GM18858 (cell line): ENCODE results near the gene TCEAL7.
A peak's percentile ranks its signal among the peaks of the same experiment; 100 is the strongest.
"Not testable (repeated sequence)": the region's sequence is repeated elsewhere in the genome, so short reads cannot be mapped to it uniquely, and the experiment has no call there.

Source experiments
- ATAC-seq: cut with Tn5 transposase; IDR thresholded peaks from one replicate; pipeline ENCODE4 v1.9.1; 2021; ENCODE audit not compliant: unreplicated experiment

TCEAL7 gene, protein sequence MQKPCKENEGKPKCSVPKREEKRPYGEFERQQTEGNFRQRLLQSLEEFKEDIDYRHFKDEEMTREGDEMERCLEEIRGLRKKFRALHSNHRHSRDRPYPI

DNA sequence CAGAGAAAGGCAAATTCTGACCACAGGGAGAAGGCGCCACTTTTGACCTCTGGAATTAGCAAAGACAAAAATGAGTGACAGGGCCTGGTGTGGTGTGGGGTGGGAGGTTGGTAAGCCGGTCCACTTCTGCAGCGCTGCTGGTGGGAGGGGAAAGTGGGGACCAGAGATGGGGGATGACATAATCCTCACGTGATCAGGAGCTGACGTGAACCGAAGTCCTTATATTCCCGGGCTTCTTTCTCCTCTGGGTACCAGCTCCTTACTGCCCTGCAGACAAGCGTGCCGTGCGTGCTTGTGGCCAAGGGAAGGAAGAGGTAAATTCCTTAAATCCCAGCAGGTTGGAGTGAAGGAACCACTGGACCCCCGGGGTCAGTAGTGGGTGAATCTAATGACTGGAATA is at the start of gene TCEAL7:
Gene TCEAL7 (plus strand): TSS at position 249 of the 400 bp plus-strand sequence. CDS start 1,165 bp downstream, outside the sequence.
- ATAC-seq, result no peak

DNA sequence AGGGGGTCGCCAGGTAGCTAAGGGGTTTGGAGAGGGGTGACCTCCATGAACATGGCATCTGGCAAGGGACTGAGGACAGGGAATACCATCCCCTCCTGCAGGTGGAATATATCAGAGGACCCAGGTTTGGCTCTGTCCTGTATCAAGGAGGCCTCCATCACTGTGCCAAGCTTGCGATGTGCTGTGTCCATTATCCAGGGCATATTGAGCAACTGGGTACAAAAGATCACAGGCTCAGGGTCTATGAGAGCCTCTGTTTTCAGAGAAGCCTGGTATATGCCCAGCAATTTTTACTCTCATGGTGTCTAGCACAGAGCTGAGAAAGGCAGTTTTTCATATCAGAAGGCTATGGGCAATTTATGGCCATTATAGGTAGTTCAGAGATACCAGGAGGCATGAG is 36.9 kb upstream of the TCEAL7 start:
- ATAC-seq, result no peak

DNA sequence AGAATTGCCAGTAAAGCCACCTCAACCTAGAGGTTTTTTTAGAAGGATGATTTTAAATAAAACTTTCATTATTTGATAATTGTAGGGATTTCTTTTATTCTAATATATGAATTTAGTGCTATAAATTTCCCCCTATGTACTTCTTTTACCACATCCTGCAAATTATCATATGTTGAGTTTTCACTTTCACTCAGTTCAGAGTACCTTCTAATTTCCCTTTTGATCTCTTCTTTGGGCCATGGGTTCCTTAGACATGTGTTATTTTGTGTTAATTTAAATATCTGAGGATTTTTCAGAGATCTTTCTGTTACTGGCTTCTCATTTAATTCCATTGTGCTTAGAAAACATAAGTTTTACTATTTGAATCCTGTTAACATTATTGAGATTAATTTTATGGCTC is 25.3 kb upstream of the TCEAL7 start:
- ATAC-seq, result no peak

DNA sequence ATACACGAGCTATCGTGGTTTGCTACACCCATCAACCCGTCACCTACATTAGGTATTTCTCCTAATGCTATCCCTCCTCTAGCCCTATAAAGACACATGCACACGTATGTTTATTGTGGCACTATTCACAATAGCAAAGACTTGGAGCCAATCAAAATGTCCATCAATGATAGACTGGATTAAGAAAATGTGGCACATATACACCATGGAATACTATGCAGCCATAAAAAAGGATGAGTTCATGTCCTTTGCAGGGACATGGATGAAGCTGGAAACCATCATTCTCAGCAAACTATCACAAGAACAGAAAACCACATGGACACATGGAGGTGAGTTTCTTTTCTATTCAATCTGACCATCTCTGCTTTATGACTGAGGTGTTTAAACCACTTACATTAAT is 24.4 kb upstream of the TCEAL7 start:
- not testable (repeated sequence) for ATAC-seq

DNA sequence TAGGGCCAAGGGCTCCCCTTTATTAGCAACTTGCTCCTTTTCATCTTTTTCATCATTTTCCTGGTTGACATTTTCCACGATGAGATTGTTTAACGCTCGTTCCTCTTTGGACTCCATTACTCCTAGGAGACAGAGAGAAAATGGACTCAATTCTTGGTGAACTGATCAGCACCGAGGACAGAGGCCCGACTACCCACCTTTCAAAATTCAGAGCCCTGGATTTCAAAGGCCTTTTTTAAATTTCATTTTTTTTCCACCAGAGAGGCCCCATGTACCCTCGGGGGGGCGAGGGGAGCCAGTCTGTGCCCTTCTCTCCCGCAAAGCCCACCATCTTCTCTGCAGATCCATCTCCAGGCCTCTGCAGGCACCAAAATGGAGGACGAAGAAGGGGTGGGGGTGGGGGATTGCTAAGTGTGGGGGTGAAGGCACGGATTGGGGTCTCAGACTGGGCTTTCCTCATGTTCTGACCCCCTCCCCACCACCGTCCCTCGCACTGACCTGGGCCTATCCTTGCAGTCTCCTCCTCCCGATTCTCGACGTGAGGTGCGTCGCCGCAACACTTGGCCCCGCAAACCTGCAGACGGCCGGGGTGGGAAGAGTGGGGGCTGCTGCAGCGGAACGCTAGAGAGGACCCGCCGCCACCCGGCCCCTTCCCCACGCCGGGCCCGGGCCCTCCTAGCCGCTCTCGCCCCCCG is 20.0 kb upstream of the TCEAL7 start:
- no peak for ATAC-seq

DNA sequence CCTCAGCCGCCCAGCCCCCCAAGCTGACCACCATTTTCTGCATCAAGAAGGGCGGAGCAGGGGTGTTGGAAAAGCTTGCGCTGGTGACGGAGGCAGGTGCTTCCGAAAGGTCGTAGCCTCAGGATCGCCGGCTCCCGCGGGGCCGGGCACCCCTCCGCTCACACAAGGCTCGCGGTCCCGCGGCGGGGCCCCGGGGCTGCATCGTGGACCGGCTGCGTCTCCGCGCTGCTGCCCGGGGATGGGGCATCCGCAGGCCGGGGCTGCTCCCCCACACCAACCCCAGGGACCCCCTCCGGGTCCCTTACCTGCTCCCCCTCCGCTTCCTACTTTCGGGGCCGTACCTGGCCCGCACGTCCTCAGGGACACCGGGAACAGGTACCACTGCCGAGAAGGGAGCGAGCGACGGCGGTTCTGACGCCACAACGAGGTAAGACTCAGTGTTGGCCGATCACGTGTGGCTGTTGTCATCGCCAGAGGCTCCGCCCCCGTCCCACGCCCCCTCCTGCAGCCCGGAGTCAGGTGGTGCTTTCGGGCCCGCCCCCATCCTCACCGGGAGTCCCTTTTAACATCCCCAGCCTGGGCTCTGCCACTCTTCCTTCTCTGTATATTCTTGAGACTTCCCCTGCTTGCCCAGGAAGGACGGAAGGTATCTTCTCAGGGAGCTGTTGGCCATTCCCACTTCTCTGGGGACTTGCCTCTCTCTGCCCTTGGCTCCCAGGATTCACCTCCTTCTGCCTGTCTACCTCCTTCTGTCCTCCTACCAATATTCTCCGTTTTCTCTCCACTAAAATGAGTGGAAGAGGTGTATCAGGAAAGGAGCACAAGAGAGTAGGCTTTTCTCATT is 19.3 kb upstream of the TCEAL7 start, which contains the start of gene BEX2:
Gene BEX2 (minus strand): TSS at position 436 of the 844 bp plus-strand sequence. CDS start 1,014 bp downstream, outside the sequence.
- peak; percentile 90 for ATAC-seq

DNA sequence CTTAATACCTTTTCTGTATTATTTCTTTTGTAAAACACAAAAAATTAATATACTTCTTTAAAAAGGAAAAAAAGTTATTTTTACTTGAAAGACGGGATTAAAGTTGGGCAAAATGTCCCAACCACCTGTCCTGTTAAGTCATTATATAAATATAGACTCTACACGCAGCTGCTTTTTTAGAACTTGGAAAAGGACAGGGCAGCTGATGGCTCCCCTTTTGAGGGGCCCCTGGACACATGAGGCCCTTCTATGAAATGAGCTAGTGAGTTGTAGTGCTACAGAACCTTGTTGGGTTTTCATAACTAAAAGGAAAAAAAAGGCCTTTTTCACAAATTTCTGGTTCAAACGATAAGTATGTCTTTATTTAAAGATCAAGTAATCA is 18.6 kb upstream of the TCEAL7 start:
- ATAC-seq, result no peak

DNA sequence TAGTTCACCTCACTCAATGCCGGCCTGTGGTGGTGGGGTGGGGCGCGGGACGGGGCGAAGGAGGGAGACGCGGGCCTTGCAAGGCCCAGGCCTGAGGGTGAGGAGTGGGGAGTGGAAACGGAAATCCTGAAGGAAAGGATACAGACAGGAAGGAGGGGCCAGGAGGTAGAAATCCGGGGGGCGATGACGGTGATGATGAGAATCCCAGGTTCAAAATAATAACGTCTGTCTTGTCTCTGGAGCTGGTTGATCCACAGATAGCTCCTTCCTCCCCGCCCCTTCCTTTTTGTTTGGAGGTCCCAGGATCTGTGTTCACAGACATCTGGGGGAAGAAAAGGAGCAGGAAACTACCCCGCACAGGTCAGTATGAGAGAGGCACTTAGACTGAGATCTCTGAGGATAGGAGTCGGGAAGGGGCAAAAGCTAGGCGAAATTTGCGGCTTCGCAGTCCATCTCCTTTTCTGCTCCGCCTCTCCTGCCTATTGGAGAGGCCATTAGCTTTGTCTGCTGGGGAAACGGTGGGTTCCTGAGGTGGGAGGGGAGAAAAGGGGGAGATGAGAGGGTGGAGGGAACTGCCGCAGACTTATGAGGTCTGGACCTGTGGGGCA is 746 bp downstream of the TCEAL7 start:
- ATAC-seq, result no peak

DNA sequence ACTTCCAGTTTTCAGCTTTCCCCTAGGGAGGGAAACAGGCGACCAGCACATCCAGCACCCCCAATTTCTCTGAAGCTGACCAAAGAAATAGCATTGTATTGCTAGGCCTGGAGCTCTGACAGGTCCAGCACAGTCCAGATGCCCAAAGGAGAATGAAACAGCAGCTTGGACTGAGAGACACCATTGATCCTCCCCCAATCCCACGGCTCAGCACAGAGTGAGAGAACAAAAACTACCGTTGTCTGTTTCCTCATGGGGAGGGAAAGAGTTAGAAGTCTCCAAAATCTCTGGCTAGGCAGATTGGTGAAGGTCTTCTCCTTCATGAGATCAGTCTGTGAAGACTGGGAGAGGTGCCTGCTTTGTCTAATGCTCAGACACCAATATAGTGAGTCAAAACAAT is 8.6 kb downstream of the TCEAL7 start:
- no peak for ATAC-seq

DNA sequence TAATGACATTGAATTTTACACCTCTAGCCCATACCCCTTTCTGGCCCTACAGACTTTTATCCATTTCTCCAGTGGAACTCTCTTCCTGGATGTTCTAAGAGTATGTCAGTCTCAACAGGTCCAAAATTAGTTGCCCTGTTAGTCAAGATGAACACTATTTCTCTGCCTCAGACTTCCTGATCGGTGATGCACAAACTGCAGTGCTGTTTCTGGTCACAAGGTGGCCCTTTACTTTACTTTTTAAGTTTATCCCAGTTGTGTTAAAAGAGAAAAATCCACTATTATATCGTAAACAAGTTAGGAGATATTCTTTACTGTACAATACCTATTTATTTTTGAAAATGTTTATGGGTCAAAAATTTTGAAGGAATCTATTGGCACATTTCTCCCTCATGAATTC is 13.1 kb downstream of the TCEAL7 start:
- ATAC-seq, result peak; percentile 73

DNA sequence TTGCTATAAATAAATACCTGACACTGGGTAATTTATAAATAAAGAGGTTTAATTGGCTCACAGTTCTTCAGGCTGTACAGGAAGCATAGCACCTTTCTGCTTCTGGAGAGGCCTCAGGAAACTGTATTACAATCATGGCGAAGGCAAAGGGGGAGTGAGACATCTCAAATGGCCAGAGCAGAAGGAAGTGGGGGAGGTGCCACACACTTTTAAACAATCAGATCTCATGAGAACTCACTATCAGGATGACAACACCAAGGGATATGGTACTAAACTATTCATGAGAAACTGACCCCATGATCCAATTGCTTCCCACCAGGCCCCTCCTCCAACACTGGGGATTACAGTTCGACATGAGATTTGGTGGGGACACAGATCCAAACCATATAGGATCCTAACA is 14.6 kb downstream of the TCEAL7 start:
- no peak for ATAC-seq

DNA sequence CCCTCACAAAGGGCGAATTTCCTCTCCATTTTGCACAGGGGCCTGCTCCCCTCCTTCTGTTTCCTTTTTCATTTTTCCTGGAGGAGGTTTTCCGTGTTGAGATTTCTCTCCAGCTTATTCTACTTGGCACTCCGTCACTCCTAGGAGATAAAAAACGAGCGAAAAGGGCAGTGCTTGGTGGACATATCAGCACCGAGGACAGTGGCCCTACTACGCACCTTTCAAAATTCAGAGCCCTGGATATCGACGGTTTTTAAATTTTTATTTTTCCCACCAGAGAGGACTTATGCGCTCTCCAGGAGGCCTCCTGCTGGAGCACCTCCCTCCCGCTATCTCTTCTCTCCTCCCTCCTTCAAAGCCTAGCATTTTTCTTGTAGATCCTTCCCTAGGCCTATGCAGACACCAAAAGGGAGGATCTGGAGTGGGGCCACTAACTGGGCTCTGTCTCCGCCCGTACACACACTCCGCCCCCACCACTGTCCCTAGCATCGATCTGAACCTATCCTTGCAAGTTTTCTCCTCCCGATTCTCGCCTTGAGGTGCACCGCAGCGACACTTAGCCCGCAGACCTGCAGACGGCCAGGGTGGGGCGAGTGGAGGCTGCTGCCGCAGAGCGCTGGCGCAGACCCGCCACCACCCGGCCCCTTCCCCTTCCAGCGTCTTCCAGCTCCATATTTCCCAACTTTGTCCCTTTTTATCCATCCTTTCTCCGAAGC is 17.8 kb downstream of the TCEAL7 start:
- no peak for ATAC-seq

DNA sequence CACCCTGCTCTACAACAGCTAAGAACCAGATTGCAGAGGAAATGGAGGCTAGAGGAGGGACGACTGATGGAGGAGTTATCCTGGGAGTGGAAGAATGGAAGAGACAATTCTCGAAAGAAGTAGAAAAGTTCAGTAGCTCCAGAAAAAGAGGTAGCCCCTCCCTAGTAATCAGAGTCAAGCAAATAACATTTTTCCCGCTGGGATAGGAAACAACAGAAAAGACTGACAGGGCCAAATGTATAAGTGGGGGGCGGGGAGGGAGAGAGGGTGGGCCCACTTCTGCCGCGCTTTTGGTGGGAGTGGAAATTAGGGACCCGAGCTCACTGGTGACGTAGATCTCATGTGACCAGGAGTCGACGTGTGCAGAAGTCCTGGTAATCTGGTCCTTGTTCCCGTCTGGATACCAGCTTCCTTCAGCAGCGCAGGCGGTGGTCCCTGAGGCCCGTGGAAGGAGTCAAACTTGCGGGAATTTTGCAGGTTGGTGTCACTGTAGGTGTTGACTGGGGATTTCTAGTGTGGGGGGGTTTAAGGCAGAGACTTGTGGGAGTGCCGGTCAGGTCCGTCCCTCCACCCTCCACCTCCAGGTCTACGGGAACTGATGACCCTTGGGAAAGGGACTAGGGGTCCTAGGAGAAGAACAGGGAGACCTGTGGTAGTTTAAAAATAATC is 26.2 kb downstream of the TCEAL7 start, which contains the start of gene TCEAL9:
Gene TCEAL9 (plus strand): TSS at position 377 of the 669 bp plus-strand sequence. CDS start 1,179 bp downstream, outside the sequence.
- ATAC-seq, result no peak

DNA sequence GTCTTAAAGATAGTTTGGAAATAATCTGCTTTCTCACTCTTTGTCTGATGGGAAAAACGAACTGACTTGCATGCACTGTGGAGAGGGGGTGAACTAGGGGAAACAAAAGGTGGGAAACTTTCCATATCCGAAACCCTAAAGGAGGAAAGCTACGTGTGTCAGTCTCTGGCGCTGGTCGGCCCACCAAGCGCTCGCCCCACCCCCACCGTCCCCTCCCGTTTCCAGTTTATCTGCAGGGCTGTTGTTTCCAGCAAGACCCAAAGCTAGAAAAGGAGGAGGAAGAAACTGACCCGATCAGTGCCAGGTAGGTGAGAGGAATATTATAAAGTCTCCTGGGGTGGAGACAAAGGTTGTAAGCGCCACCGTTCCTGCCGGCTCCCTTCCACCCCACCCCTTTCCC is 26.8 kb downstream of the TCEAL7 start:
- ATAC-seq, result no peak

DNA sequence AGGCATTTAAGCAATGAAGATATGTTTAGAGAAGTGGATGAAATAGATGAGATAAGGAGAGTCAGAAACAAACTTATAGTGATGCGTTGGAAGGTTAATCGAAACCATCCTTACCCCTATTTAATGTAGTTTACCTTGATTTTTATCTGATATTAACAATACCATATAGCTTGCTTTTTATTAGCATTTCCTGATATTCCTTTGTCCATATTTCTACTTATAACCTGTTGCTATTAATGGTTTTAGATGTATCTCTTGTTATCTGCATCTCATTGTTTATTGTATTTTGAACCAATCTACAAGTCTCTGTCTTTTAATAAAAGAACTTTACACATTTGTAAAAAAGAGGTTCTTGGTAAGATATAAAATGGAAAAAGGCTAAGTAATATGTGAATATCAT is 27.8 kb downstream of the TCEAL7 start:
- ATAC-seq, result no peak

DNA sequence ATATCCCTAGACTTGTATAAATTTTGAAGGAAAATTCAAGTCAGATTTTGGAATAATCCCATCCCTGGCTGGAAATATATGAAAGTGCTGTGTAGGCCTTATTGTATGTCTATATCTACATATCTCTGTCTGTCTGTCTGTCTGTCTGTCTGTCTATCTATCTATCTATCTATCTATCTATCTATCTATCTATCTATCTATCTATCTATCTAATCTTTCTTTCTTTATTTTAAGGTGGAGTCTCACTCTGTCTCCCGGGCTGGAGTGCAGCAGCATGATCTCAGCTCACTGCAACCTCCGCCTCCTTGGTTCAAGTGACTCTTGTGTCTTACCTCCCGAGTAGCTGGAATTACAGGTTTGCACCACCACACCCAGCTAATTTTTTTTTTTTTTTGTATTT is 29.6 kb downstream of the TCEAL7 start:
- not testable (repeated sequence) for ATAC-seq

DNA sequence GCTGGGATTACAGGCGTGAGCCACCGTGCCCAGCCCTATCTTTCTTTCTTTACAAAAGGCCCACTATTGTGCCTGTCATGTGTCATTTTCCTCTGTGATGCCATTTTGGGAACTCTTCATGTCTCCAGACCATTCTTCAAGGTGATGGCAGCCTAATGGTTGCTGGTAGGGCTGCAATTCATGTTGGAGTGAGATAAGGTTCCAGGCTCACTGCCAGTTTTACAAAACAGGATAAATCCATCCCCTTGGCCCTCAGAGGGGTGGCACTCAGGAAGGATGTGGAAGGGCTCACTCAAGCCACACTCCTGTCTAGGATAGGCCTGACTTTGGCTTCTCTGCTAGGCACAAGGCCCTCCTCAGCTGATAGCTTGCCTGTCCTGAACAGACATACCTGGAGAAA is 30.1 kb downstream of the TCEAL7 start:
- ATAC-seq, result no peak

DNA sequence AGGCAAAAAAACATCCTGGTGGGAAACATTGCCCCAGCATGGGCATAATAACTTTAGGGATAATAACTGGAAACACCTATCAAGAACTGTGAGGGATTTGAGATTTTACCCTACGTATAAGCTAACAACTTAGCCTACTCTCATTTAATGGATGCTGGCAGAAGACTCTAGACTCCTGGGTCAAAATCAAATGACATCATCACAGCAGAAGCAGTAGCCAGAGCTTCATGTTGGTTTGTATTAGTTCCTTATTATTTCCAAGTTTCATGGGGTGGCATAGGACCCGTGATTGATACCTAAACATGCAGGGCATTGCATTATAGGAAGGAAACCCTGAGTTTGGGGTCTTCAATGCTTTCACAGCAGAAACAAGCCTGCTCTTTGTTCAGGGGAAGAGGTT is 30.9 kb downstream of the TCEAL7 start:
- ATAC-seq, result no peak

DNA sequence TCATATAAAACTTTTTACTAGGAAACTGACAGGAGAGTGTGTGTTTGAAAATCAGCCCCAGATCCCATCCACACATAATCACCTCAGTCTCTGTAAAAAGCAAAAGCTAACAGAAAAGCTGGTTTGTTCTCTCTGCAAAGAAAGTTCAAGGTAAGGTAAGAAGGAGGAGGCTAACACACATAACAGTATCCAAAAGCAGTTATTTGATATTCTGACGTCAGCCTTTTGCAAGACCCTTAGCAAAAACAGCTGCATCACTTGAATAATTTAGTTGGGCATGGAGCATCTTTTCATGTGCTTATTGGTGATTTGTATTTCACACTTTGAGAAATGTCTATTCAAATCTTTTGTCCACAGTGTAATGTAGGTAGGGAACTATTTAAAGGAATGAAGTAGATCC is 31.8 kb downstream of the TCEAL7 start:
- no peak for ATAC-seq

DNA sequence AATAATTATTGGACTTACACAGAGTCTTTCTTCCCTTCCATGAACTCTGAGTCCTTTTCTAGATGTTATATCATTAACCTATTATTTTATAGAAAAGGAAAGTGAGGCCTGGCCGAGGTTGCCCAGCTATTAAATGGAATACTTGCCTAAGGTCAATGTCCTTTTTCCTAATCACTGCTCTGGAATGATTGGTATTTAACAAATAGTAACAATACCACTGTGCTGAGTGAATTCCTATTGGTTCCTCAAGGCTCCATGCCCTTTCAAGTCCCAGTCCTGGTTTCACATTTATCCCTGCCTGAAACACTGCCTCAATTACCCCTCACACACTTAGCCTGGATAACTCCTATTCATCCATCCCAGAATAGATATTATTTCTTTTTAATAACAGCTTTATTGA is 32.4 kb downstream of the TCEAL7 start:
- no peak for ATAC-seq
